ENCODE measurements around the gene SLIT3. TPM values are rescaled to one million over a fixed set of nuclear protein-coding genes. Genes with fewer than 3 reads are reported as not detected.

Gene SLIT3
- total RNA-seq, 4 donors from 2014 or later, result 46.3 to 89.0 (median 68.0) TPM

DNA sequence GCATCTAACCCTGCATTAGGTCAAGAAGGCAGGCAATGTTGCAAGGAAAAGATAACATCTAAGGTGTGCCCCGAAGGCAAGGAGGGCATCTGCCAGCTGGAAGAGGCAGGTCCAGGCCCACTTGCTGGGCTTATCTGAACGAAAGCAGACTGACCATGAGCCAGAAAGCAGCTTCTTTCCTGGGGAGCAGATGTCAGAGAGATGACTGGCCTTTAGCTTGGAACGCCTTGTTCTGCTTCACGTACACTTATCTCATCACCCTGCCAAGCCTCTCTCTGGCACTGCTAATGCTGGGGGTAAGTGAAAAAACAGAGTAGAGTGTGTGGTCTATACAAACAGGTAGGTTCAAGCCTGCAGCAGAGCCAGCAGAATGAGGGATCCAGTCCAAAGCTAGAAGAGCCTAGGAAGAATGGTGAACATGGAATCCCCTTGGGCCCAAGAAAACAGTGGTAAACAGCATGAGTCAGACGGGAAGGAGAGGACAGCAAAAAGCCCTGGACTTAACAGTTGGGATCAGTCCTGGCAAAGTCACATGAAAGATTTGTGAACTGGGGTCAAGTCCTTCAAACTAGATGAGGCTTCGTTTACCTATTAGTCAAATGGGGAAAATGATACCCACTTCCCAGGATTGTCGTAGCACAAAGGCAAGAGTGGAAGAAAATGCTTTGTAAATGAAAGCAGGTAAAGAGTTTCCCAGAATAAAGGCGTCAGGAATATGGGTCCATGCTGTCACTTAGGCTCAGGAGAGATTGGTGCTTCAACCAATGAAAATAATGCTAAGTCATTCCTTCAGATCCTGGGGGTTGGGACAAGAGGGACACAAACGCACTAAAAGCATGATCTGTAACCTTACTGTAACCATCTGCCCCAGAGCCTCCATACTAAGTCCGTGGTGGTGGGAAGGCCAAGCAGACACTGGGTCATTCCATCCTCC, 200.9 kb downstream of the SLIT3 start:
- DNase-seq (ENCODE audit: low spot score) (no peak), ATAC-seq (ENCODE audit: low FRiP score) (peak; percentile 51)

DNA sequence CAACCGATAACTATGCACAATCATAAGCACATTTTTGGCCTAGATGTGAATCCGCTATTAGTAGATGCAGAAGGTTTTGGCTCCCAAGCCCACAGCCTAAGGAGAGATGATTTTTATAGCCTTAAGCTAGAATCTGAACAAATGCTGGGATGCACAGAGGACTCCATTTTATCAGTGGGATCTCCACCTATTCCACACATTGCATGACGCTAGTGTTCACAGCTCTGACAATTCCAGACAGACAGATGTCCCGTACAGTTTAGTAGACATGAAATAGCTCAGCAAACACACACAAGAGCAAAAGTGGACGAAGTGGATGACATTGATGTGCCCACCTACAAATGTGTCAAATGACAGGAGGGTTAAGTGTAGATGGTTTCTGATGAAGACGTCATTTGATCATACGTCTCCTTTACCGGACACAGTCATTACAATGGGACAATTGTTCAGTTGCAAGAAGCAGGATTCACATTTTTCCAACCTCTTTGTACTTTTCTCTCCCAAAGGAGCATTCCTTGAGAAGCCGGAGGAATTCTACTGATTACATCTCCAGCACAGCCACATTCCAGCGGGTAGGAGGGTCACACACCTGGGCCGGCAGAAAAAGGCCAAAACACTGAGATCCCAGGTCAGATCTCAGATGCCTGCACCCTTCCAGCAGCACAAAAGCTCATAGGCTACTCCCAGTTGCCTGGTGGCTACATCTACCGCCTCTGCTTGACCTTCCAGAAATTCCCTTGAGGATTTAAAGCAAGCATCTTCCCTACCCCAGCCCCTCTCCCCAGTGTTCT, 202.4 kb downstream of the SLIT3 start:
- DNase-seq (ENCODE audit: low spot score) (no peak), ATAC-seq (ENCODE audit: low FRiP score) (no peak)
- TF ChIP-seq, protein P1, sequence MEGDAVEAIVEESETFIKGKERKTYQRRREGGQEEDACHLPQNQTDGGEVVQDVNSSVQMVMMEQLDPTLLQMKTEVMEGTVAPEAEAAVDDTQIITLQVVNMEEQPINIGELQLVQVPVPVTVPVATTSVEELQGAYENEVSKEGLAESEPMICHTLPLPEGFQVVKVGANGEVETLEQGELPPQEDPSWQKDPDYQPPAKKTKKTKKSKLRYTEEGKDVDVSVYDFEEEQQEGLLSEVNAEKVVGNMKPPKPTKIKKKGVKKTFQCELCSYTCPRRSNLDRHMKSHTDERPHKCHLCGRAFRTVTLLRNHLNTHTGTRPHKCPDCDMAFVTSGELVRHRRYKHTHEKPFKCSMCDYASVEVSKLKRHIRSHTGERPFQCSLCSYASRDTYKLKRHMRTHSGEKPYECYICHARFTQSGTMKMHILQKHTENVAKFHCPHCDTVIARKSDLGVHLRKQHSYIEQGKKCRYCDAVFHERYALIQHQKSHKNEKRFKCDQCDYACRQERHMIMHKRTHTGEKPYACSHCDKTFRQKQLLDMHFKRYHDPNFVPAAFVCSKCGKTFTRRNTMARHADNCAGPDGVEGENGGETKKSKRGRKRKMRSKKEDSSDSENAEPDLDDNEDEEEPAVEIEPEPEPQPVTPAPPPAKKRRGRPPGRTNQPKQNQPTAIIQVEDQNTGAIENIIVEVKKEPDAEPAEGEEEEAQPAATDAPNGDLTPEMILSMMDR (IDR thresholded peaks at IDR 0.05), result no peak

More for the DNA sequence above, 200.9 kb downstream of the SLIT3 start:
- TF ChIP-seq, protein P1 (IDR thresholded peaks at IDR 0.05), result no peak

DNA sequence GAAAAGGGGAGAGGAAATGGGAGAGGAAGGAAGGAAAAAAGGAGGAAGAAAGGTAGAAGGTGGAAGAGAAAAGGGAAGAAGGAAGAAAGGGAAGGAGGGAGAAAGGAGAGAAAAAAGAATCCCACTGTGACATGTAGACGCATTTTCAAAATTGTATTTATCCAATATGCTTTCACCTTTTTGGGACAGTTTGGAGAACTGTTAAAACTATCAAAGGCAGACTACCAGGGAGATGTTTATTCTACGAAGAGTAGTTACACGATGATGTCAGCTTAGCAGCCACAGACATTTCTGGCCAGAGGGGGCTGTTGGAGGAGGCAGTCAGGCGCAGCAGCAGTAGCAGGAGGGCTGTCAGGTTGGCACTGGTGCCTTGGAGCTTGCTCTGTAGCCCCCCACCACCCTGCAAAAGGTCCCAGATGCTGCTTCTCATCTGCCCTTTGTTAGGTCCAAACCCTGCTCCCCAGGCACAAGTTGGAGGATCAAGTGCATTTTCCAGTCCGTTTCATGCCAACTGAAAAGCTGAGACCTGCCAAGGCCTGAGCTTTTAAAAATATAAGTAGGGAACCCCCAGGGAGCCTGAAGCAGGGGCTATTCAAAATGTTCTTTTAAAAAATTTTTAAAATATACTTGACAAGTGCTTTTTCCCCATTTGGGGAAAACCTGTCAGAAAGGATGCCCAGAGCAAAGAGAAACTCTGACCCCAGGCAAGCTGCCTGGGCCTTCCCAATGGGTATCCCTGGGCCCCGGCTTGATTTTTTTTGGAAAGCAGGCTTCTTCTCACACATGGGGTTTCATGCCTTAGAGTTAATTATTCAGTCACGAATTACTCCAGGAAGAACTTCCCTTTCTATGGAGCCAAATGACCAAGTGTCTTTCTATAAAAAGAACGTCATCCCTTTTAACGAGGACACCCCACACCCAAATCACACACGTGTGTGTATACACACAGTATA, 203.3 kb downstream of the SLIT3 start:
- DNase-seq (ENCODE audit: low spot score) (no peak), ATAC-seq (ENCODE audit: low FRiP score) (no peak)
- TF ChIP-seq, protein P1 (IDR thresholded peaks at IDR 0.05), result no peak

DNA sequence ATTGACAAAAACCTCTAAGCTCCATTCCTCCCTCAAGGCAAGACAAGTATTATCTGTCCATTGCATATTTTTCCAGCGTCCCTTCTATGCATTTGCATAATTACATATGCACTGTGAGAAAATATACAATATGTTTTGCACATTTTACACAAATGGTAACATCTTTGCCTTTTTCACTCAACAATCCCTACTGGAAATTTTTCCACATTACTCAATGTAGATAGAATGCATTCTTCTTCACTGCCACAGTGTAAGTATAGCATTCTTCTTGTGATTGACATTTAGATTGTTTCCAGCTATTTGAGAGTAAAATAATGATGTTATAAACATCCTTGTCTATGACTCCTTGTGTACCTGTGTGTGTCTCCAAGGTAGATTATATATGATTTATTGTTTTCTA, 205.0 kb downstream of the SLIT3 start:
- TF ChIP-seq, protein P1 (IDR thresholded peaks at IDR 0.05), result no peak
- ATAC-seq (ENCODE audit: low FRiP score) (no peak), DNase-seq (ENCODE audit: low spot score) (no peak)

DNA sequence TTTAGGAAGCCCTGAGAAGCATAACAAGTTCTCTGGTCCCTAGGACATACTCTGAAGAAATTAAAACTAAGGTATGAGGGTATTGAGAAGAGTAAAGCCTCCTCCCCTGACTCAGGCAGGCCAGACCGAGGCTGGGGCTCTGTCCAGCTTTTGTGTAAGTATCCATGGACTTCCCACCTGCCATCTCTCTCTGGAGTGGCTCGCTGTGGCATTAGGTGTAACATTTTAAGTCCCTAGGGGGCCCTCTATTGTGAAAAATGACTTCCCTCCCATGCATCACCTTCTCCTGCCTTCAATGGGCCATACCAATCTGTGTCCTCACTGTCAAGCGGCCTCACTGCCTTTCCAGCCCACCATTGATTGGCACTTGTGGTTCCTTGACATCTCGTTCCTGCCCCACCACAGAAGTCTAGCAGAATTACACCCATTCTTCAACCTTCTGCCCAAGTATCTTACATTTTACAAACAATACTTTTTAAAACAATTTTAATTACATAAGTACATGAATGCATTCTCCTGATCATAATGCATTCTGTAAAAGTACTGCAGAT, 205.5 kb downstream of the SLIT3 start:
- DNase-seq (ENCODE audit: low spot score) (no peak), ATAC-seq (ENCODE audit: low FRiP score) (no peak)
- TF ChIP-seq, protein P1 (IDR thresholded peaks at IDR 0.05), result no peak

Data from omental fat pad (tissue), 4 donors.